Kidney (tissue), 14 donors: ENCODE results near the gene TMTC1. TPM values are rescaled to one million over a fixed set of nuclear protein-coding genes. Genes with fewer than 3 reads are reported as not detected.

Source experiments
- DNase-seq, 5 donors: peaks; one replicate each; pipeline ENCODE4 v3.0.0-alpha.2; 2013 to 2020
- FAIRE-seq: peaks from 2 replicates; lab custom pipeline; 2012; peaks lifted over from hg19 to GRCh38; lab: Jason Lieb, UNC
- H3K27ac ChIP-seq, 2 donors: one replicate each; pipeline ENCODE4 v1.7.0; 2013; ENCODE audit warnings: low read depth in 2 of 2, low read length in 2 of 2, inconsistent platforms in 1 of 2
- H3K27me3 ChIP-seq: one replicate; pipeline ENCODE4 v1.7.1; 2013; ENCODE audit warnings: low read length, inconsistent platforms; ENCODE audit not compliant: control insufficient read depth, insufficient read depth
- H3K36me3 ChIP-seq, 3 donors: one replicate each; pipeline versions ENCODE4 v1.7.0 to v1.7.1; 2013; ENCODE audit warnings: low read length in 3 of 3, control low read depth in 1 of 3, inconsistent platforms in 1 of 3; ENCODE audit not compliant: insufficient read depth in 3 of 3, control insufficient read depth in 2 of 3
- H3K4me1 ChIP-seq, 3 donors: one replicate each; pipeline versions ENCODE4 v1.7.0 to v1.7.1; 2013; ENCODE audit warnings: low read length in 3 of 3, inconsistent platforms in 1 of 3, low read depth in 1 of 3; ENCODE audit not compliant: control insufficient read depth in 2 of 3, insufficient read depth in 2 of 3
- H3K4me3 ChIP-seq, 3 donors: one replicate each; pipeline versions ENCODE4 v1.7.0 to v1.8.1; 2013; ENCODE audit warnings: low read length in 3 of 3, control low read depth in 1 of 3, inconsistent platforms in 1 of 3
- H3K9ac ChIP-seq, 3 donors: one replicate each; pipeline versions ENCODE4 v1.7.0 to v1.7.1; 2013; ENCODE audit warnings: low read length in 3 of 3, control low read depth in 1 of 3, inconsistent platforms in 1 of 3
- H3K9me3 ChIP-seq, 3 donors: one replicate each; pipeline versions ENCODE4 v1.7.0 to v1.7.1; 2013; ENCODE audit warnings: low read length in 3 of 3, control low read depth in 1 of 3, inconsistent platforms in 1 of 3; ENCODE audit not compliant: control insufficient read depth in 2 of 3, insufficient read depth in 1 of 3
- CTCF ChIP-seq: IDR thresholded peaks from 3 replicates; pipeline ENCODE4 v1.5.1; 2012; ENCODE audit warnings: mild to moderate bottlenecking, moderate library complexity, borderline replicate concordance; ENCODE audit not compliant: insufficient read depth; ENCODE audit errors: extremely low read depth
- intact Hi-C: fragments of 100-400 bp; cut with DNase I; formaldehyde crosslinking; loops from one replicate; pipeline ENCODE4 v1.11.1; 2022
- polyA plus RNA-seq: library from polyadenylated mRNA; stranded (reverse); fragments of 350-450 nt; fragmentation: Illumina TruSeq; extraction: RNeasy Lipid Tissue Mini Kit (QIAGEN cat#74804); gene quantifications from one replicate; pipeline ENCODE4 v1.2.3, GENCODE V29; 2014; ENCODE audit warnings: low read depth, low replicate concordance; ENCODE audit not compliant: insufficient read depth
- total RNA-seq: library from RNA; stranded (reverse); fragmentation: NEBNext Ultra II Directional; extraction: Animal tissue kit (Norgen Biotek cat#: 25700); gene quantifications from one replicate; pipeline ENCODE4 v1.2.1, GENCODE V29; 2021
- donor health status: control.
- donor health status: control.
- donor health status: control.
- donor health status: control.
- donor health status: control.
- donor health status: DM: yes; HTN: yes; CAD: no.
- donor health status: Normal renal cell carcinoma (clear cell type).

TMTC1 gene
- total and polyA plus RNA-seq, 2 donors from 2014 or later: 10.9 to 58.8 TPM

GRCh38 chr12:29709054-29709453 lies 74.7 kb downstream of the TMTC1 start:
- Histone ChIP-seq H3K27ac (no peak overlapping the region), H3K36me3 (no peaks in the 10 kb centered on the region), H3K4me3 (no peak overlapping the region), H3K9me3 (no peaks in the 10 kb centered on the region), H3K4me1 (no peaks in the 10 kb centered on the region), H3K27me3 (no peaks in the 10 kb centered on the region), H3K9ac (no peak overlapping the region)
- no peak for FAIRE-seq
- no peak for TF ChIP-seq CTCF
- intact Hi-C loops: no loop called here
- no peak for DNase-seq

GRCh38 chr12:29707846-29708245 lies 75.9 kb downstream of the TMTC1 start:
- Histone ChIP-seq H3K9ac (no peak overlapping the region), H3K9me3 (no peaks in the 10 kb centered on the region), H3K27ac (no peak overlapping the region), H3K27me3 (no peaks in the 10 kb centered on the region), H3K4me1 (no peaks in the 10 kb centered on the region), H3K4me3 (no peak overlapping the region), H3K36me3 (no peaks in the 10 kb centered on the region)
- intact Hi-C loops: no loop called here
- no peak for FAIRE-seq
- DNase-seq: no peak
- no peak for TF ChIP-seq CTCF

- Histone ChIP-seq H3K9ac (no peak overlapping the region), H3K9me3 (no peaks in the 10 kb centered on the region), H3K27ac (no peak overlapping the region), H3K27me3 (no peaks in the 10 kb centered on the region), H3K4me1 (peaks cover 0 to under 1% (median 0%) of the 10 kb centered on the region in 3 donors), H3K4me3 (no peak overlapping the region), H3K36me3 (no peaks in the 10 kb centered on the region)
- no peak for FAIRE-seq
- no peak for TF ChIP-seq CTCF
- intact Hi-C loops: no loop called here
- no peak for DNase-seq
Observed at GRCh38 chr12:29706311-29706710, 77.4 kb downstream of the TMTC1 start.

- H3K27ac ChIP-seq: no peak overlapping the region
- TF ChIP-seq CTCF: no peak
- DNase-seq (no peak), FAIRE-seq (no peak)
- H3K4me1 ChIP-seq: peaks cover 0 to 4% (median 0%) of the 10 kb centered on the region in 3 donors
- H3K9me3 ChIP-seq: no peaks in the 10 kb centered on the region
- intact Hi-C loops: no loop called here
- H3K27me3 ChIP-seq: no peaks in the 10 kb centered on the region
- H3K36me3 ChIP-seq: no peaks in the 10 kb centered on the region
- H3K9ac ChIP-seq: no peak overlapping the region
- no peak overlapping the region for H3K4me3 ChIP-seq
Observed at GRCh38 chr12:29703528-29703927, 80.2 kb downstream of the TMTC1 start.
